Measurements from ENCODE around the gene PSMB3.
"Not testable (repeated sequence)": the region's sequence is repeated elsewhere in the genome, so short reads cannot be mapped to it uniquely, and the experiment has no call there.

The PSMB3 gene

GRCh38 chr17:38717139-38717745 lies 35.3 kb upstream of the PSMB3 start:
- H3K36me3 ChIP-seq (ENCODE audit: control insufficient read depth in 2 of 2, insufficient read depth in 2 of 2, low read length in 2 of 2), result peaks cover 56 to 60% of the 10 kb centered on the region in 2 donors
- no peak overlapping the region for H3K4me3 ChIP-seq (ENCODE audit: low read length in 2 of 2)
- no peak overlapping the region for H3K9ac ChIP-seq (ENCODE audit: low read length in 2 of 2)
- no peaks in the 10 kb centered on the region for H3K9me3 ChIP-seq (ENCODE audit: control insufficient read depth in 2 of 2, low read length in 2 of 2)
- no peaks in the 10 kb centered on the region for H3K4me1 ChIP-seq (ENCODE audit: control insufficient read depth, insufficient read depth, low read length)
- H3K27ac ChIP-seq (ENCODE audit: low read length), result no peak overlapping the region
- H3K27me3 ChIP-seq (ENCODE audit: control insufficient read depth in 1 of 2, insufficient read depth in 2 of 2, low read length in 2 of 2), result no peaks in the 10 kb centered on the region

GRCh38 chr17:38719289-38719942 lies 33.1 kb upstream of the PSMB3 start:
- H3K4me1 ChIP-seq (ENCODE audit: control insufficient read depth, insufficient read depth, low read length), result peaks cover 3% of the 10 kb centered on the region
- no peak overlapping the region for H3K4me3 ChIP-seq (ENCODE audit: low read length in 2 of 2)
- no peaks in the 10 kb centered on the region for H3K9me3 ChIP-seq (ENCODE audit: control insufficient read depth in 2 of 2, low read length in 2 of 2)
- no peak overlapping the region for H3K27ac ChIP-seq (ENCODE audit: low read length)
- H3K27me3 ChIP-seq (ENCODE audit: control insufficient read depth in 1 of 2, insufficient read depth in 2 of 2, low read length in 2 of 2), result no peaks in the 10 kb centered on the region
- peaks cover 39 to 47% of the 10 kb centered on the region in 2 donors for H3K36me3 ChIP-seq (ENCODE audit: control insufficient read depth in 2 of 2, insufficient read depth in 2 of 2, low read length in 2 of 2)
- H3K9ac ChIP-seq (ENCODE audit: low read length in 2 of 2), result no peak overlapping the region

- H3K27me3 ChIP-seq (ENCODE audit: control insufficient read depth in 1 of 2, insufficient read depth in 2 of 2, low read length in 2 of 2), result no peaks in the 10 kb centered on the region
- H3K9me3 ChIP-seq (ENCODE audit: control insufficient read depth in 2 of 2, low read length in 2 of 2), result no peaks in the 10 kb centered on the region
- H3K4me3 ChIP-seq (ENCODE audit: low read length in 2 of 2), result no peak overlapping the region
- H3K9ac ChIP-seq (ENCODE audit: low read length in 2 of 2), result no peak overlapping the region
- peaks cover 10% of the 10 kb centered on the region for H3K4me1 ChIP-seq (ENCODE audit: control insufficient read depth, insufficient read depth, low read length)
- H3K27ac ChIP-seq (ENCODE audit: low read length), result no peak overlapping the region
- peaks cover 35 to 42% of the 10 kb centered on the region in 2 donors for H3K36me3 ChIP-seq (ENCODE audit: control insufficient read depth in 2 of 2, insufficient read depth in 2 of 2, low read length in 2 of 2)
These were observed 32.4 kb upstream of the PSMB3 start for GRCh38 chr17:38719943-38720641.

GRCh38 chr17:38720941-38721340 lies 31.6 kb upstream of the PSMB3 start:
- peaks cover 29 to 36% of the 10 kb centered on the region in 2 donors for H3K36me3 ChIP-seq (ENCODE audit: control insufficient read depth in 2 of 2, insufficient read depth in 2 of 2, low read length in 2 of 2)

GRCh38 chr17:38721802-38722201 lies 30.7 kb upstream of the PSMB3 start:
- H3K27ac ChIP-seq (ENCODE audit: low read length), result no peak overlapping the region
- H3K9ac ChIP-seq (ENCODE audit: low read length in 2 of 2), result no peak overlapping the region
- H3K36me3 ChIP-seq (ENCODE audit: control insufficient read depth in 2 of 2, insufficient read depth in 2 of 2, low read length in 2 of 2), result peaks cover 22 to 32% of the 10 kb centered on the region in 2 donors
- no peaks in the 10 kb centered on the region for H3K9me3 ChIP-seq (ENCODE audit: control insufficient read depth in 2 of 2, low read length in 2 of 2)
- peaks cover 10% of the 10 kb centered on the region for H3K4me1 ChIP-seq (ENCODE audit: control insufficient read depth, insufficient read depth, low read length)
- no peak overlapping the region for H3K4me3 ChIP-seq (ENCODE audit: low read length in 2 of 2)
- H3K27me3 ChIP-seq (ENCODE audit: control insufficient read depth in 1 of 2, insufficient read depth in 2 of 2, low read length in 2 of 2), result no peaks in the 10 kb centered on the region

More at GRCh38 chr17:38720941-38721340, 31.6 kb upstream of the PSMB3 start:
- Histone ChIP-seq H3K4me3 (ENCODE audit: low read length in 2 of 2) (no peak overlapping the region), H3K27ac (ENCODE audit: low read length) (no peak overlapping the region), H3K9ac (ENCODE audit: low read length in 2 of 2) (no peak overlapping the region), H3K4me1 (ENCODE audit: control insufficient read depth, insufficient read depth, low read length) (peaks cover 10% of the 10 kb centered on the region), H3K27me3 (ENCODE audit: control insufficient read depth in 1 of 2, insufficient read depth in 2 of 2, low read length in 2 of 2) (no peaks in the 10 kb centered on the region), H3K9me3 (ENCODE audit: control insufficient read depth in 2 of 2, low read length in 2 of 2) (no peaks in the 10 kb centered on the region)

- H3K4me3 ChIP-seq (ENCODE audit: low read length in 2 of 2), result no peak overlapping the region
- H3K36me3 ChIP-seq (ENCODE audit: control insufficient read depth in 2 of 2, insufficient read depth in 2 of 2, low read length in 2 of 2), result peaks cover 17 to 18% of the 10 kb centered on the region in 2 donors
- no peaks in the 10 kb centered on the region for H3K9me3 ChIP-seq (ENCODE audit: control insufficient read depth in 2 of 2, low read length in 2 of 2)
- no peaks in the 10 kb centered on the region for H3K27me3 ChIP-seq (ENCODE audit: control insufficient read depth in 1 of 2, insufficient read depth in 2 of 2, low read length in 2 of 2)
- H3K27ac ChIP-seq (ENCODE audit: low read length), result no peak overlapping the region
- no peak overlapping the region for H3K9ac ChIP-seq (ENCODE audit: low read length in 2 of 2)
- peaks cover 16% of the 10 kb centered on the region for H3K4me1 ChIP-seq (ENCODE audit: control insufficient read depth, insufficient read depth, low read length)
These were observed 28.1 kb upstream of the PSMB3 start for GRCh38 chr17:38724337-38724988.

- Histone ChIP-seq H3K27me3 (ENCODE audit: control insufficient read depth in 1 of 2, insufficient read depth in 2 of 2, low read length in 2 of 2) (no peaks in the 10 kb centered on the region), H3K36me3 (ENCODE audit: control insufficient read depth in 2 of 2, insufficient read depth in 2 of 2, low read length in 2 of 2) (peaks cover 17 to 18% of the 10 kb centered on the region in 2 donors), H3K9ac (ENCODE audit: low read length in 2 of 2) (no peak overlapping the region), H3K4me1 (ENCODE audit: control insufficient read depth, insufficient read depth, low read length) (peaks cover 19% of the 10 kb centered on the region), H3K4me3 (ENCODE audit: low read length in 2 of 2) (no peak overlapping the region), H3K27ac (ENCODE audit: low read length) (no peak overlapping the region), H3K9me3 (ENCODE audit: control insufficient read depth in 2 of 2, low read length in 2 of 2) (no peaks in the 10 kb centered on the region)
These were observed 27.5 kb upstream of the PSMB3 start for GRCh38 chr17:38725066-38725465.

- H3K27me3 ChIP-seq (ENCODE audit: control insufficient read depth in 1 of 2, insufficient read depth in 2 of 2, low read length in 2 of 2); H3K4me3 ChIP-seq (ENCODE audit: low read length in 2 of 2); H3K9ac ChIP-seq (ENCODE audit: low read length in 2 of 2); H3K27ac ChIP-seq (ENCODE audit: low read length); H3K9me3 ChIP-seq (ENCODE audit: control insufficient read depth in 2 of 2, low read length in 2 of 2): not testable (repeated sequence)
- Histone ChIP-seq H3K4me1 (ENCODE audit: control insufficient read depth, insufficient read depth, low read length) (peaks cover 26% of the 10 kb centered on the region), H3K36me3 (ENCODE audit: control insufficient read depth in 2 of 2, insufficient read depth in 2 of 2, low read length in 2 of 2) (peaks cover 10 to 12% of the 10 kb centered on the region in 2 donors)
These were observed 26.4 kb upstream of the PSMB3 start for GRCh38 chr17:38726145-38726544.

- Histone ChIP-seq H3K36me3 (ENCODE audit: control insufficient read depth in 2 of 2, insufficient read depth in 2 of 2, low read length in 2 of 2) (peaks cover 0 to 6% of the 10 kb centered on the region in 2 donors), H3K4me1 (ENCODE audit: control insufficient read depth, insufficient read depth, low read length) (peaks cover 41% of the 10 kb centered on the region), H3K4me3 (ENCODE audit: low read length in 2 of 2) (no peak overlapping the region), H3K9ac (ENCODE audit: low read length in 2 of 2) (no peak overlapping the region), H3K9me3 (ENCODE audit: control insufficient read depth in 2 of 2, low read length in 2 of 2) (no peaks in the 10 kb centered on the region), H3K27me3 (ENCODE audit: control insufficient read depth in 1 of 2, insufficient read depth in 2 of 2, low read length in 2 of 2) (no peaks in the 10 kb centered on the region), H3K27ac (ENCODE audit: low read length) (no peak overlapping the region)
These were observed 24.8 kb upstream of the PSMB3 start for GRCh38 chr17:38727736-38728135.

- peaks cover 0 to 5% of the 10 kb centered on the region in 2 donors for H3K36me3 ChIP-seq (ENCODE audit: control insufficient read depth in 2 of 2, insufficient read depth in 2 of 2, low read length in 2 of 2)
- H3K9ac ChIP-seq (ENCODE audit: low read length in 2 of 2), result no peak overlapping the region
- H3K4me3 ChIP-seq (ENCODE audit: low read length in 2 of 2), result no peak overlapping the region
- H3K27ac ChIP-seq (ENCODE audit: low read length), result peak overlapping the region; percentile 64
- H3K4me1 ChIP-seq (ENCODE audit: control insufficient read depth, insufficient read depth, low read length), result peaks cover 44% of the 10 kb centered on the region
- no peaks in the 10 kb centered on the region for H3K27me3 ChIP-seq (ENCODE audit: control insufficient read depth in 1 of 2, insufficient read depth in 2 of 2, low read length in 2 of 2)
- no peaks in the 10 kb centered on the region for H3K9me3 ChIP-seq (ENCODE audit: control insufficient read depth in 2 of 2, low read length in 2 of 2)
These were observed 24.2 kb upstream of the PSMB3 start for GRCh38 chr17:38728290-38728831.
